ENCODE results near the gene EDN1. TPM values are rescaled to one million over a fixed set of nuclear protein-coding genes. Genes with fewer than 3 reads are reported as not detected.

EDN1 gene
- total RNA-seq, 2 donors from 2014 or later, result 9.5 to 16.2 TPM

DNA sequence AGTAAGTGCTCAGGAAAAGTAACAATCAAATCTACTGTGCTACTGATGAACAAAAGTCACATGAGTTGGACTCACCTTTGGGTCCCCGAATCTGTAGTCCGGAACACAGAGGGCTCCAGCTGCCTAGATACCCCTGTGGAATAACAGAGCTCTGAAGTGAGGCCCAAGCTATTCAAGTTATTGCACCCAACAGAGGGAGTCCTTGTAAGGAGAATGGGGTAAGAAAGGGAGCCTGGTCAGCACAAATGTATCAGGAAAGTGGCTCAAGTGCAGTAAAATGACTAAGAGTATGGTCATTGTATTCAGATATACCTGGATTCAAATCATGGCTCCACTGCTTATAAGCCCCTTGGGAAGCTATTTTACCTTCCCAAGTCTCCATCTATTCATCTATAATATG is 20.9 kb downstream of the EDN1 start:
- no peak overlapping the region for H3K9ac ChIP-seq (ENCODE audit: low read depth in 2 of 2, low read length in 2 of 2)
- no peak for DNase-seq
- H3K36me3 ChIP-seq, result no peaks in the 10 kb centered on the region
- H3K4me3 ChIP-seq, result no peak overlapping the region
- H3K4me1 ChIP-seq, result no peaks in the 10 kb centered on the region
- H3K27ac ChIP-seq, result no peak overlapping the region
- H3K27me3 ChIP-seq, result no peaks in the 10 kb centered on the region
- H3K9me3 ChIP-seq, result no peaks in the 10 kb centered on the region
- intact Hi-C loops (cut with DNase I), result no loop called here
- TF ChIP-seq, protein P1, sequence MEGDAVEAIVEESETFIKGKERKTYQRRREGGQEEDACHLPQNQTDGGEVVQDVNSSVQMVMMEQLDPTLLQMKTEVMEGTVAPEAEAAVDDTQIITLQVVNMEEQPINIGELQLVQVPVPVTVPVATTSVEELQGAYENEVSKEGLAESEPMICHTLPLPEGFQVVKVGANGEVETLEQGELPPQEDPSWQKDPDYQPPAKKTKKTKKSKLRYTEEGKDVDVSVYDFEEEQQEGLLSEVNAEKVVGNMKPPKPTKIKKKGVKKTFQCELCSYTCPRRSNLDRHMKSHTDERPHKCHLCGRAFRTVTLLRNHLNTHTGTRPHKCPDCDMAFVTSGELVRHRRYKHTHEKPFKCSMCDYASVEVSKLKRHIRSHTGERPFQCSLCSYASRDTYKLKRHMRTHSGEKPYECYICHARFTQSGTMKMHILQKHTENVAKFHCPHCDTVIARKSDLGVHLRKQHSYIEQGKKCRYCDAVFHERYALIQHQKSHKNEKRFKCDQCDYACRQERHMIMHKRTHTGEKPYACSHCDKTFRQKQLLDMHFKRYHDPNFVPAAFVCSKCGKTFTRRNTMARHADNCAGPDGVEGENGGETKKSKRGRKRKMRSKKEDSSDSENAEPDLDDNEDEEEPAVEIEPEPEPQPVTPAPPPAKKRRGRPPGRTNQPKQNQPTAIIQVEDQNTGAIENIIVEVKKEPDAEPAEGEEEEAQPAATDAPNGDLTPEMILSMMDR (IDR thresholded peaks at IDR 0.05), result no peak

DNA sequence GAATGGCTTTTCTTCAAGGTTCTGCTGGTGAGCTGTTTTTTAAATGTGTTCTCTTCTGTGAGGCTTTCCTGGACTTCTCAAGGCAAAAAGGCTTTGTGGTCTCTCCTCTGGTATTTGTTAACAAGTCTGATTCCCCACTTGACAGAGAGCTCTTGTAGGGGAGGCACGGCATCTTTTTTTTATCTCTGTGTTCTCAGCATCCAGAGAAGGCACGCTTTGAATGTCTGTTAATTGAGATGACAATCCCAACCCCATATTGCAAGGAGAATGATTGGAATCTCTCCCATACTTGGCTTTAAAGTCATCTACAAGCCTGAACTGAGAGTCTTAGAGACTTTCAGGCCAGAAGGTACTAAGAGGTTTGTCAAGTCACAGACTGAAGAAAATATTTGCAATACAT is 22.6 kb downstream of the EDN1 start:
- TF ChIP-seq, protein P1 (IDR thresholded peaks at IDR 0.05), result no peak
- H3K27me3 ChIP-seq, result no peaks in the 10 kb centered on the region
- H3K9ac ChIP-seq (ENCODE audit: low read depth in 2 of 2, low read length in 2 of 2), result no peak overlapping the region
- intact Hi-C loops (cut with DNase I), result no loop called here
- H3K9me3 ChIP-seq, result no peaks in the 10 kb centered on the region
- H3K27ac ChIP-seq, result no peak overlapping the region
- no peaks in the 10 kb centered on the region for H3K36me3 ChIP-seq
- DNase-seq, result no peak
- no peak overlapping the region for H3K4me3 ChIP-seq
- no peaks in the 10 kb centered on the region for H3K4me1 ChIP-seq

DNA sequence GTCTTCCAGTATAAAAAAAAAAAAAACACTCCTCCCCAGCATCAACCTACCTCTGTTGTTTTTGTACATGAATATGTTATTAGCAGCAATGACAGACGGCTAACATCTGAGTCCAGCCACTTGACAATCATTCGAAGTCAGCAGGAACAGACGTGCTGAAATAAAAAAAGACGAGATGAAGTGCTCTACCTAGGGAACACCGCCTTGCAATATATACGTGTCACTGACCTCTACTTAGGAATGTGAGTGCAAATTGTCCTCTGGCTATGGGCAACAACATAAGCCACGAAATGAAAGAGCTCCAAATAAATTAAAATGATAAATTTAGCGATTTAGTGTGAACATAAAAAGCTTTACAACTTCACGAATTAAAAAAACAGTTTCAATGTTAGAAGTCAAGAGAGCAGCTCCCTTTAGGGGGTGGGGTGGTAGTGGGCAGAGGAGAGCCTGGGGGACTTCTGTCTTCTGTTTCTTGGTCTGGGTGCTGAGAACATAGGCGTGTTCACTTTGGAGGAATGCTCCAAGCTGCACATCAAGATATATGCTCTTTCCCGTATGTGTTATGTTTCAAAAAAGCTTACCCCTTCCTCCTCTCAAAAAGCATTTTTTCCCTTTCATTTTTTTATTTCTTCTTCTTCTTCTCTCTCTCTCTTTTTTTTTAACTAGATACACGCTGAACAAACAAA is 23.3 kb downstream of the EDN1 start:
- Histone ChIP-seq H3K4me3 (no peak overlapping the region), H3K9ac (ENCODE audit: low read depth in 2 of 2, low read length in 2 of 2) (no peak overlapping the region), H3K27ac (no peak overlapping the region), H3K27me3 (no peaks in the 10 kb centered on the region), H3K9me3 (no peaks in the 10 kb centered on the region), H3K36me3 (no peaks in the 10 kb centered on the region), H3K4me1 (no peaks in the 10 kb centered on the region)
- TF ChIP-seq, protein P1 (IDR thresholded peaks at IDR 0.05), result no peak
- intact Hi-C loops (cut with DNase I), result no loop called here
- DNase-seq, result no peak

DNA sequence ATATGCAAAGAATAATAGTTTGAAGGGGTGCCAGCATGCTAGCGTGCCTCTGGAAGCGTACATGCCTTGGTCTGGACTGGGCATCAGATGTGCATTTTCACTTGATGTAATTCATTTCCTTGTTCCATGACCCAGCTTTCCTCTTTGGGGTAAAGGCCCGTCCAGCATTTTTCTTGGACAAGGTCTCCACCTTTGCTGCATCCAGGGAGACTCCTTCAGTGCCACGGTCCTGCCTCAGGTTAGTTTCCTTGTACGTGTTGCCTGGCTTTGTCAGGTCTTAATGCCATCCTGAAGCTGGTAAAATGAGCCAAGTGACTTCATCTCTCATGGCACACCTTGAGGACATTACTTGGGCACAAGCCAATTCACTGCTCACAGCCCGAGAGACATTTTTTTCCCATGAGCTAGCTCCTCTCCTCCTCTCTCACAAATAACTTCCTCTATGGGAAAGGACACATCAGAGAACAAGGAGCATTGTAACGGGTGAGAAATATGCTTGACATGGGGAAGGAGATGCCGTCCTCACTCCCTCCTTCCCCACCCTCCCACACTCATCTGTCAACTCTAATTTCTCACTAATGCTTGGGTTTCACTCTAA is 23.9 kb downstream of the EDN1 start:
- no peak overlapping the region for H3K27ac ChIP-seq
- H3K9ac ChIP-seq (ENCODE audit: low read depth in 2 of 2, low read length in 2 of 2), result no peak overlapping the region

DNA sequence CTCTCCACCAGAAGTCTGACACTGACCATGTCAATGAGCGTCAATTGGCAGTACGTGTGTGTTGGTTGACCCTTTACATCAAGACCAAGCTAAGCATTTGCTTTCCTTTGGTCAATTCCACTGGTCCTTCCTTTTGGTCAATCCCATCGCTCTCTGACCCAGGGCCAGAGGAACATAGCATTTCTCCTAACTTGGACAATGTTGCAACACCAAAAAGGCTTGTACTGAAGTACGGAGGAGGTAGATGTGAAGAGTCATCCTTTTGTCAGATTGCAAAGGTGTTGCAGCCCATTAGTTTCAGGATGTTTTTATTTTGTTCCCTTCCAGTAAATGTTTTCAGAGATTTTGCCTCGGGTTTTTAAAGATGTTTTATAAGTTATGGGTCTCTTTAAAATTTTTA is 24.6 kb downstream of the EDN1 start:
- intact Hi-C loops (cut with DNase I), result no loop called here
- DNase-seq, result no peak
- no peaks in the 10 kb centered on the region for H3K27me3 ChIP-seq
- no peaks in the 10 kb centered on the region for H3K36me3 ChIP-seq
- H3K27ac ChIP-seq, result no peak overlapping the region
- H3K9me3 ChIP-seq, result no peaks in the 10 kb centered on the region
- TF ChIP-seq, protein P1 (IDR thresholded peaks at IDR 0.05), result no peak
- no peak overlapping the region for H3K4me3 ChIP-seq
- H3K4me1 ChIP-seq, result no peaks in the 10 kb centered on the region
- no peak overlapping the region for H3K9ac ChIP-seq (ENCODE audit: low read depth in 2 of 2, low read length in 2 of 2)

More for the DNA sequence above, 23.9 kb downstream of the EDN1 start:
- DNase-seq, result peak; percentile 49
- Histone ChIP-seq H3K9me3 (no peaks in the 10 kb centered on the region), H3K4me1 (no peaks in the 10 kb centered on the region), H3K4me3 (no peak overlapping the region), H3K27me3 (no peaks in the 10 kb centered on the region), H3K36me3 (no peaks in the 10 kb centered on the region)
- TF ChIP-seq, protein P1 (IDR thresholded peaks at IDR 0.05), result no peak
- intact Hi-C loops (cut with DNase I), result no loop called here

Data from colonic mucosa (tissue), 4 donors.